Fibroblast of pulmonary artery (primary cell): ENCODE measurements around the gene OR2AP1.
"Not testable (repeated sequence)": the region's sequence is repeated elsewhere in the genome, so short reads cannot be mapped to it uniquely, and the experiment has no call there.

Source experiments
- DNase-seq: peaks from one replicate; pipeline ENCODE4 v3.0.0-alpha.2; 2010; ENCODE audit warnings: low read depth
- H3K4me3 ChIP-seq: replicated peaks from 2 replicates; pipeline ENCODE4 v1.5.1; 2011; ENCODE audit warnings: low read depth, mild to moderate bottlenecking, control low read depth, low read length, moderate library complexity
- CTCF ChIP-seq: IDR thresholded peaks from 2 replicates; pipeline ENCODE4 v1.5.1; 2011; ENCODE audit warnings: mild to moderate bottlenecking, control low read depth, low read length, inconsistent platforms; ENCODE audit errors: missing control alignments

OR2AP1 gene

GRCh38 chr12:55572168-55572567 lies at the start of gene OR2AP1:
TSS of gene OR2AP1 (plus strand) at chr12:55572468. CDS start at chr12:55574415, 1,947 bp downstream.
- no peak within 1 kb of the TSS for H3K4me3 ChIP-seq
- no peak for DNase-seq
- TF ChIP-seq CTCF, result no peak

GRCh38 chr12:55548235-55548634 lies 24.0 kb upstream of the OR2AP1 start:
- not testable (repeated sequence) for DNase-seq, H3K4me3 ChIP-seq

GRCh38 chr12:55548756-55549155 lies 23.5 kb upstream of the OR2AP1 start:
- DNase-seq, result no peak
- no peak for TF ChIP-seq CTCF
- no peak overlapping the region for H3K4me3 ChIP-seq

- no peak for DNase-seq
- no peak within 1 kb of the TSS for H3K4me3 ChIP-seq
- TF ChIP-seq CTCF, result no peak
These were observed 23.0 kb upstream of the OR2AP1 start, which contains the start of gene OR6C4 for GRCh38 chr12:55549302-55549701. TSS of gene OR6C4 (plus strand) at chr12:55549602. CDS start at chr12:55551227, 1,625 bp downstream.

GRCh38 chr12:55554296-55554695 lies 18.0 kb upstream of the OR2AP1 start:
- TF ChIP-seq CTCF, result no peak
- H3K4me3 ChIP-seq, result no peak overlapping the region
- no peak for DNase-seq

GRCh38 chr12:55570060-55570459 lies 2.2 kb upstream of the OR2AP1 start:
- not testable (repeated sequence) for DNase-seq, H3K4me3 ChIP-seq

- not testable (repeated sequence) for H3K4me3 ChIP-seq, DNase-seq
These were observed 1.6 kb upstream of the OR2AP1 start for GRCh38 chr12:55570689-55571088.

- no peak overlapping the region for H3K4me3 ChIP-seq
- DNase-seq, result no peak
- no peak for TF ChIP-seq CTCF
These were observed 9.8 kb downstream of the OR2AP1 start for GRCh38 chr12:55582066-55582465.

- TF ChIP-seq CTCF, result no peak
- no peak overlapping the region for H3K4me3 ChIP-seq
- no peak for DNase-seq
These were observed 13.5 kb downstream of the OR2AP1 start for GRCh38 chr12:55585817-55586216.

- DNase-seq, H3K4me3 ChIP-seq: not testable (repeated sequence)
These were observed 17.9 kb downstream of the OR2AP1 start for GRCh38 chr12:55590152-55590551.
